Measurements from ENCODE around the gene NOTCH1. TPM values are rescaled to one million over a fixed set of nuclear protein-coding genes. Genes with fewer than 3 reads are reported as not detected.

Gene NOTCH1
- total and polyA plus RNA-seq, 2 of the 13 experiments (the other 11 are each of a cell fraction or from before 2014, with no cell fraction given): 0.09 to 0.35 TPM

- TF ChIP-seq ZNF543 (CRISPR knock-in tag; IDR thresholded peaks at IDR 0.05): no peak
- TF ChIP-seq, protein P1, sequence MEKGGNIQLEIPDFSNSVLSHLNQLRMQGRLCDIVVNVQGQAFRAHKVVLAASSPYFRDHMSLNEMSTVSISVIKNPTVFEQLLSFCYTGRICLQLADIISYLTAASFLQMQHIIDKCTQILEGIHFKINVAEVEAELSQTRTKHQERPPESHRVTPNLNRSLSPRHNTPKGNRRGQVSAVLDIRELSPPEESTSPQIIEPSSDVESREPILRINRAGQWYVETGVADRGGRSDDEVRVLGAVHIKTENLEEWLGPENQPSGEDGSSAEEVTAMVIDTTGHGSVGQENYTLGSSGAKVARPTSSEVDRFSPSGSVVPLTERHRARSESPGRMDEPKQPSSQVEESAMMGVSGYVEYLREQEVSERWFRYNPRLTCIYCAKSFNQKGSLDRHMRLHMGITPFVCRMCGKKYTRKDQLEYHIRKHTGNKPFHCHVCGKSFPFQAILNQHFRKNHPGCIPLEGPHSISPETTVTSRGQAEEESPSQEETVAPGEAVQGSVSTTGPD (CRISPR knock-in tag; IDR thresholded peaks at IDR 0.05): no peak
- peak; percentile 55; the same call in 1 of the 2 replicates for TF ChIP-seq PHF21A (CRISPR knock-in tag; IDR thresholded peaks at IDR 0.05)
- no peak for TF ChIP-seq HMGXB4 (CRISPR knock-in tag; IDR thresholded peaks at IDR 0.05; ENCODE audit: borderline replicate concordance in 1 of 2, low read depth in 1 of 2)
- TF ChIP-seq CENPT (CRISPR knock-in tag; IDR thresholded peaks at IDR 0.05; ENCODE audit: low read depth): no peak
- TF ChIP-seq ARID3A (IDR thresholded peaks at IDR 0.05; ENCODE audit: low read depth, low read length): no peak
- peak; percentile 96 for TF ChIP-seq HNRNPL (IDR thresholded peaks at IDR 0.05; ENCODE audit: low read depth, low read length)
- peak; percentile 46; the same call in 1 of the 2 replicates for TF ChIP-seq ZBTB7B (CRISPR knock-in tag; IDR thresholded peaks at IDR 0.05)
- no peak for TF ChIP-seq BORCS8-MEF2B (CRISPR knock-in tag; IDR thresholded peaks at IDR 0.05)
- TF ChIP-seq ZNF788 (CRISPR knock-in tag; IDR thresholded peaks at IDR 0.05; ENCODE audit: borderline replicate concordance): peak; percentile 52; the same call in 1 of the 2 replicates
- no peak for TF ChIP-seq BHLHE40 (IDR thresholded peaks at IDR 0.05; ENCODE audit: low read length)
- 0 out of 2 replicates have a peak, but pooled peaks have one; percentile 27 for TF ChIP-seq ZNF772 (CRISPR knock-in tag; IDR thresholded peaks at IDR 0.05)
- no peak for TF ChIP-seq NCOA1 (CRISPR knock-in tag; IDR thresholded peaks at IDR 0.05)
- no peak for TF ChIP-seq ZNF775 (CRISPR knock-in tag; IDR thresholded peaks at IDR 0.05; ENCODE audit: borderline replicate concordance)
- no peak for TF ChIP-seq RNF2 (conservative IDR thresholded peaks at IDR 0.05; ENCODE audit: low read depth)
- TF ChIP-seq XRCC5 (optimal IDR thresholded peaks at IDR 0.05; ENCODE audit: low read length): peak; percentile 68
- TF ChIP-seq, protein P2, sequence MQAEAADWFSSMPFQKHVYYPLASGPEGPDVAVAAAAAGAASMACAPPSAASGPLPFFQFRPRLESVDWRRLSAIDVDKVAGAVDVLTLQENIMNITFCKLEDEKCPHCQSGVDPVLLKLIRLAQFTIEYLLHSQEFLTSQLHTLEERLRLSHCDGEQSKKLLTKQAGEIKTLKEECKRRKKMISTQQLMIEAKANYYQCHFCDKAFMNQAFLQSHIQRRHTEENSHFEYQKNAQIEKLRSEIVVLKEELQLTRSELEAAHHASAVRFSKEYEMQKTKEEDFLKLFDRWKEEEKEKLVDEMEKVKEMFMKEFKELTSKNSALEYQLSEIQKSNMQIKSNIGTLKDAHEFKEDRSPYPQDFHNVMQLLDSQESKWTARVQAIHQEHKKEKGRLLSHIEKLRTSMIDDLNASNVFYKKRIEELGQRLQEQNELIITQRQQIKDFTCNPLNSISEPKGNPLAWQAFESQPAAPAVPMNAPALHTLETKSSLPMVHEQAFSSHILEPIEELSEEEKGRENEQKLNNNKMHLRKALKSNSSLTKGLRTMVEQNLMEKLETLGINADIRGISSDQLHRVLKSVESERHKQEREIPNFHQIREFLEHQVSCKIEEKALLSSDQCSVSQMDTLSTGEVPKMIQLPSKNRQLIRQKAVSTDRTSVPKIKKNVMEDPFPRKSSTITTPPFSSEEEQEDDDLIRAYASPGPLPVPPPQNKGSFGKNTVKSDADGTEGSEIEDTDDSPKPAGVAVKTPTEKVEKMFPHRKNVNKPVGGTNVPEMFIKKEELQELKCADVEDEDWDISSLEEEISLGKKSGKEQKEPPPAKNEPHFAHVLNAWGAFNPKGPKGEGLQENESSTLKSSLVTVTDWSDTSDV (CRISPR knock-in tag; IDR thresholded peaks at IDR 0.05): no peak
- TF ChIP-seq, protein P3, sequence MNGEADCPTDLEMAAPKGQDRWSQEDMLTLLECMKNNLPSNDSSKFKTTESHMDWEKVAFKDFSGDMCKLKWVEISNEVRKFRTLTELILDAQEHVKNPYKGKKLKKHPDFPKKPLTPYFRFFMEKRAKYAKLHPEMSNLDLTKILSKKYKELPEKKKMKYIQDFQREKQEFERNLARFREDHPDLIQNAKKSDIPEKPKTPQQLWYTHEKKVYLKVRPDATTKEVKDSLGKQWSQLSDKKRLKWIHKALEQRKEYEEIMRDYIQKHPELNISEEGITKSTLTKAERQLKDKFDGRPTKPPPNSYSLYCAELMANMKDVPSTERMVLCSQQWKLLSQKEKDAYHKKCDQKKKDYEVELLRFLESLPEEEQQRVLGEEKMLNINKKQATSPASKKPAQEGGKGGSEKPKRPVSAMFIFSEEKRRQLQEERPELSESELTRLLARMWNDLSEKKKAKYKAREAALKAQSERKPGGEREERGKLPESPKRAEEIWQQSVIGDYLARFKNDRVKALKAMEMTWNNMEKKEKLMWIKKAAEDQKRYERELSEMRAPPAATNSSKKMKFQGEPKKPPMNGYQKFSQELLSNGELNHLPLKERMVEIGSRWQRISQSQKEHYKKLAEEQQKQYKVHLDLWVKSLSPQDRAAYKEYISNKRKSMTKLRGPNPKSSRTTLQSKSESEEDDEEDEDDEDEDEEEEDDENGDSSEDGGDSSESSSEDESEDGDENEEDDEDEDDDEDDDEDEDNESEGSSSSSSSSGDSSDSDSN (CRISPR knock-in tag; IDR thresholded peaks at IDR 0.05): peak; percentile 93
- TF ChIP-seq STAG1 (CRISPR knock-in tag; IDR thresholded peaks at IDR 0.05): peak; percentile 45
Observed at GRCh38 chr9:136525841-136526499, 19.9 kb downstream of the NOTCH1 start (continued).
